Cardiac fibroblast (primary cell): ENCODE measurements around the gene E2F3.

ENCODE experiments used
- DNase-seq, 2 donors: peaks; one replicate each; pipeline versions ENCODE4 v3.0.0 to v3.0.0-alpha.2; 2010; ENCODE audit warnings: low read depth in 2 of 2
- H3K4me3 ChIP-seq, 2 donors: replicated peaks in 1 of 2; 1 replicate in 1 of 2; 2 replicates in 1 of 2; pipeline ENCODE4 v1.5.1; 2011; ENCODE audit warnings: low read depth in 2 of 2, low read length in 2 of 2, mild to moderate bottlenecking in 2 of 2, moderate library complexity in 1 of 2
- TF ChIP-seq, protein P1 (sequence below): IDR thresholded peaks from one replicate; pipeline ENCODE4 v1.5.1; 2011; ENCODE audit warnings: low read depth, mild to moderate bottlenecking, low read length, inconsistent platforms

Gene E2F3

DNA sequence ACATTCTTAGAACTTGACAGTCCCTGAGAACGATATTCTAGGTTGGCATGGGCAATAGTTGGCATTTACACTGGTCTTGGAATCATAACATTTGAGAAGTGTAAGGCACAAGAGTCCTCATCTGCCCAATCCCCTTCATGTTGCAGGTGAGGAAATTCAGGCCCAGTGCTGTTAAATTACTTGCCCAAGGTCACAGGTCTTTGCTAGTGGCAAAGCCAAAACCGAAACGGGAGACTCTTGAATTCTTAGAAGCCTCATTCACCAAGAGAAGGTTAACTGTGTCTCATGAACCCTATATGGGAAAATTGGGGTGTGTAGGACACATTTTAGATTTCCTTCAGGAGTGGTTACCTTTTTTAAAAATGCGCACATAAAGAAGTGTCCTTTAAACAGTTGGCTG, 7.2 kb downstream of the E2F3 start:
- TF ChIP-seq, protein P1, sequence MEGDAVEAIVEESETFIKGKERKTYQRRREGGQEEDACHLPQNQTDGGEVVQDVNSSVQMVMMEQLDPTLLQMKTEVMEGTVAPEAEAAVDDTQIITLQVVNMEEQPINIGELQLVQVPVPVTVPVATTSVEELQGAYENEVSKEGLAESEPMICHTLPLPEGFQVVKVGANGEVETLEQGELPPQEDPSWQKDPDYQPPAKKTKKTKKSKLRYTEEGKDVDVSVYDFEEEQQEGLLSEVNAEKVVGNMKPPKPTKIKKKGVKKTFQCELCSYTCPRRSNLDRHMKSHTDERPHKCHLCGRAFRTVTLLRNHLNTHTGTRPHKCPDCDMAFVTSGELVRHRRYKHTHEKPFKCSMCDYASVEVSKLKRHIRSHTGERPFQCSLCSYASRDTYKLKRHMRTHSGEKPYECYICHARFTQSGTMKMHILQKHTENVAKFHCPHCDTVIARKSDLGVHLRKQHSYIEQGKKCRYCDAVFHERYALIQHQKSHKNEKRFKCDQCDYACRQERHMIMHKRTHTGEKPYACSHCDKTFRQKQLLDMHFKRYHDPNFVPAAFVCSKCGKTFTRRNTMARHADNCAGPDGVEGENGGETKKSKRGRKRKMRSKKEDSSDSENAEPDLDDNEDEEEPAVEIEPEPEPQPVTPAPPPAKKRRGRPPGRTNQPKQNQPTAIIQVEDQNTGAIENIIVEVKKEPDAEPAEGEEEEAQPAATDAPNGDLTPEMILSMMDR: no peak
- H3K4me3 ChIP-seq: no peak overlapping the region
- DNase-seq: no peak

DNA sequence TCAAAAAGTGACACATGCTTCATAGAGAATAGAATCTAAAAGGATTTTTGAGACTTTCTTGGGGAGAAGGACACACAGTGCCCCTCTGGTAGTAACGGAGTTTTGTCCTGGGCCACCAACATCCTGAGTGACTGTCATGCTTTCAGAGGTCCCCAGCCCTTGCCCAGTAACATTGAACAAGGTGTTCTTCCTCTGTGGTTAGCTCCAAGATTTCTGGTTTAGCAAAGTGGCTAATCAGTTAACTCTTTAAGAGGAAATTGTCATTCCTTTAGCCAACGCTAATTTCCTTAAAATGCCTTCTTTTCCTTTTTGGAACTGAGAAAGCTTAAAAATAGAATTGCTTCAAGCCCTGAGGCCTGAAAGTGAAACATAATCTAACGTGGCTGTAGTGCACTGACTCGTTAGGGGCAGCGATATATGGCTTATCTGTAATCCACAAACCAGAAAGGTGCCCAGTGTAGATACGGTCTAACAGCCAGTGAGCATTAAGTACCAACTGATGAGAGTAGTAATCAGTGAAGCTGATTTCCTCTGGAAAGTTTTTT, 7.8 kb downstream of the E2F3 start:
- DNase-seq: no peak
- H3K4me3 ChIP-seq: no peak overlapping the region
- TF ChIP-seq, protein P1: no peak

DNA sequence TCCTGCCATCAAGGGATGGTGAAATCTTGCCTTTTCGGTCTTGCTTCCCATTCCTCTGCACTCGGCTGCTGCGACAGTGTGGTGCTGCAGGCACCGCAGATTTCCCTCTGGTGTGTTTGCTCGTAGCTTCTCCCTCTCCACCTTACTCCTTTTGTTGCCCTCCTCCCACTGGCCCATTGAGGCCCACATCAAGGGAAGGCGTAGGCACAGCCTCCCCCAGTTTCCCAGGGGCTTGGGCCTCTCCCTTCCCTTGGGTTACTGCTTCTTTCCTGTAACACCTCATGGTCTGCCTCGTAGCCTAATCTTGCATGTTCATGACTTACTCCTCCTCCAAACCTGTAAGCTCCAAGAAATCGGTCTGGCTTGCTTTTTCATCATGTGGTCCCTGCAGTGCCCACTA, 9.9 kb downstream of the E2F3 start:
- TF ChIP-seq, protein P1: no peak
- no peak for DNase-seq
- no peak overlapping the region for H3K4me3 ChIP-seq

DNA sequence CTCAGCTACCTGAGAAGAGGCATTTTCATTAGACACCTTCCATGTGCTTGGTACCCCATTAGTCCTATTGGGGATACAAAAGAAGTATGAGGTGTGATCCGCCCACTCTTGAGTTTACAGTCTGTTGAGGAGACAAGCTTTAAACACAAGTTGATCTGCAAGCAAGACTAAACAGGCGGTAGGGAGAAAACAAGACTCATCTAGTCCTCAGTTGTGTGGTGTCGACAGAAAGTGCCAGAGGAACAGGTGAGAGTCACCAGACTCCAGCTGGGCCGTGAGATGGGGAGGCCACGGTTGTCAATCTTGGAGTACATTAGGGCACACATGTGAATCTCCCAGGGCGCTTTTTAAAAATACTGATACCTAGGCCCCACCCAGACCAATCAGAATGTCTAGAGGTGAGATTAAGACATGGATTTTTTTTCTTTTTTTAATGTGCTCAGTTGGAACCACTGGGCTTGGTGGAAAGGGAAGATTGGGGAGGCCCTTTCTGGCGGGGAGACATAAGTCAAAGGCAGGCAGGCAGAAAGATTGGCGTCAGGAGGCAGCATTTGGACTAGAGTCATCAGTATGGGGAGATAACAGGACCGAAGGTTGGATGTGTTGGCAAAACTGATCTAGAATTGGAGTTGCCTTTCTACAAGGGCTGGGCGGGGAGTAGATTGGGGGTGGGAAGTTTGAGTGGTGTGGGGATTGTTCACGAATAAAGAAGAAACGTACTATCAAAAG, 10.4 kb downstream of the E2F3 start:
- DNase-seq: no peak
- H3K4me3 ChIP-seq: no peak overlapping the region
- TF ChIP-seq, protein P1: no peak

DNA sequence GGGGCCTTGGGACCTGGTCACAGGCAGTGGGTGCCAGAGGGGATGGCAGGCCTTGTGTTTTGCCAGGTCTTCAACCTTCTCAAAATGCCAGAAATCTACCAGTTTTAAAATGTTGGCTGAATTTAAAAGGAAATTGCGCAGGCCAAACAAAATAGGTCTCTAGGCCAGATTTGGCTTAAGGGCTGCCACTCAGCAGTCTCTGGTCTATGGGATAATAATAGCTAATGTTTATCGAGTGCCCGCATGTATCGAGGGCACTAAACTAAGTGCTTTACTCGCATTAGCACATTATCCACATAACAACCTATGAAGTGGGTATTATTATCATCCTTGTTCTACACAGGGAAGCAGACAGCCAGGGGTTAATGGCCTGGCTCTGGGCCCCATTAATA, 11.0 kb downstream of the E2F3 start:
- H3K4me3 ChIP-seq: no peak overlapping the region
- no peak for DNase-seq
- TF ChIP-seq, protein P1: no peak

DNA sequence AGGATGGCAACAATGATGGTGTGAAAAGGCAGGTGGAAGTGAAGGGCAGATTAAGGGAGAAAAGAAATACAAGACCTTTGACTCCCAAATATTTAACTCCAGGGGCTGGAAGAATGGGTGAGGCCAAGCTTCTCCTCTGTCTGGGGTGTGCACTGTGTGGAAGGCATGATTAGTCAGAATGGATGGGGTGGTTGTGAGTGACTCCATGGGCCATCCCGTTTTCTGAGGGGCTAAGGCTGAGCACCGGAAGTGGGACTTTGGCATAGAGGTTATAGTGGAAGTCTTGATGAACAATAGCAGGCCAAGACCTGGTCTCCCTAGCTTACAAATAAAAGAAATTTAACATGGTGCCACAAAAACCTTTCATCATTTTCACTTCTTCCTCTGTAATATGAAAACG, 12.1 kb downstream of the E2F3 start:
- DNase-seq: no peak
- TF ChIP-seq, protein P1: no peak
- H3K4me3 ChIP-seq: no peak overlapping the region

DNA sequence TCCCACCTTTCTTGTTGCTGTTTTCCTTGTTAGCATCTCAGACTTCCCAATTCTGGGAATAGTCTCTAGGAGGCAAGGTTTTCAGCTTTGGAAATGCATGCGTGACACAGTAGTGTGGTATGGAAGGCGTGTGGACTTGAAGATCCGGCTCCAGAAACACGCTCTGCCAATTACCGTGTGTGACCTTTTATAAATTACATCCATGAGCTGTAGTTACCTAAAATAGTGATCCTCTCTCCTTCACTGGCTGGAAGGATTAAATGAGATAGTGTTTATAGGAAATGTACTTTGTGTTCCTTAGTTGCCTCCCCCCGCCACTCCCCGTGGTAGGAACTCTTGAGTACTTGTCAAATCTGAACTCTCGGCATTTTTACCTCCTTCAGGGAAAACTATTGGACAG, 13.0 kb downstream of the E2F3 start:
- TF ChIP-seq, protein P1: no peak
- no peak overlapping the region for H3K4me3 ChIP-seq
- no peak for DNase-seq
